T-helper 17 cell (primary cell): ENCODE measurements around the gene PRAMEF15. TPM values are rescaled to one million over a fixed set of nuclear protein-coding genes. Genes with fewer than 3 reads are reported as not detected.
"Not testable (repeated sequence)": the region's sequence is repeated elsewhere in the genome, so short reads cannot be mapped to it uniquely, and the experiment has no call there.

Experiments used
- ATAC-seq: fragments of 150-1000 bp; cut with Tn5 transposase; 2 replicates; pipeline ENCODE4 v1.10.0; 2021; ENCODE audit warnings: mild to moderate bottlenecking, moderate library complexity
- DNase-seq, 3 donors: peaks; one replicate each; pipeline versions ENCODE4 v3.0.0 to v3.0.0-alpha.2; 2020 to 2021
- H3K9me3 ChIP-seq: one replicate; pipeline ENCODE4 v1.7.0; 2013; ENCODE audit warnings: low read length, mild to moderate bottlenecking; ENCODE audit not compliant: control insufficient read depth, poor library complexity, severe bottlenecking
- H3K27ac Mint-ChIP-seq: one replicate; pipeline ENCODE4 v1.8.0; 2022; ENCODE audit warnings: mild to moderate bottlenecking, moderate library complexity, mixed read lengths
- H3K27me3 Mint-ChIP-seq: one replicate; pipeline ENCODE4 v1.8.0; 2022; ENCODE audit warnings: mixed read lengths
- H3K36me3 Mint-ChIP-seq: one replicate; pipeline ENCODE4 v1.8.0; 2022; ENCODE audit warnings: low read depth, mixed read lengths
- H3K4me1 Mint-ChIP-seq: one replicate; pipeline ENCODE4 v1.8.0; 2022; ENCODE audit warnings: mild to moderate bottlenecking, mixed read lengths
- H3K4me3 Mint-ChIP-seq: one replicate; pipeline ENCODE4 v1.8.0; 2022; ENCODE audit warnings: mild to moderate bottlenecking, moderate library complexity, mixed read lengths
- total RNA-seq, 4 donors: library from RNA in 2 of 4; stranded (reverse) in 2 of 4; gene quantifications; one replicate each; pipeline ENCODE4 v1.2.3 and lab custom pipeline; 2022 to 2026

The PRAMEF15 gene
- total RNA-seq, 2 donors from 2014 or later = not detected

GRCh38 chr1:13362364-13362763 is 47.0 kb downstream of the PRAMEF15 start:
- ATAC-seq, H3K27ac Mint-ChIP-seq, H3K4me3 Mint-ChIP-seq, H3K4me1 Mint-ChIP-seq, H3K27me3 Mint-ChIP-seq, DNase-seq, H3K9me3 ChIP-seq, H3K36me3 Mint-ChIP-seq: not testable (repeated sequence)

- not testable (repeated sequence) for H3K27ac Mint-ChIP-seq, H3K4me1 Mint-ChIP-seq, H3K36me3 Mint-ChIP-seq, H3K4me3 Mint-ChIP-seq, H3K9me3 ChIP-seq, ATAC-seq, H3K27me3 Mint-ChIP-seq, DNase-seq
Measured at GRCh38 chr1:13364928-13365327, 49.5 kb downstream of the PRAMEF15 start.

GRCh38 chr1:13366536-13366935 is 51.2 kb downstream of the PRAMEF15 start:
- not testable (repeated sequence) for DNase-seq, H3K9me3 ChIP-seq, H3K36me3 Mint-ChIP-seq, H3K4me3 Mint-ChIP-seq, H3K4me1 Mint-ChIP-seq, H3K27ac Mint-ChIP-seq, ATAC-seq
- H3K27me3 Mint-ChIP-seq = peaks cover 13% of the 10 kb centered on the region

- H3K27ac Mint-ChIP-seq, H3K4me3 Mint-ChIP-seq, ATAC-seq, H3K36me3 Mint-ChIP-seq, DNase-seq, H3K9me3 ChIP-seq, H3K4me1 Mint-ChIP-seq: not testable (repeated sequence)
- peaks cover 13% of the 10 kb centered on the region for H3K27me3 Mint-ChIP-seq
Measured at GRCh38 chr1:13368544-13368943, 53.2 kb downstream of the PRAMEF15 start.

Other genes with a start within 250 kb of the PRAMEF15 start
- gene PRAMEF25, start 244.8 kb upstream of the PRAMEF15 start, total RNA-seq = not detected
- gene HNRNPCL2, start 198.7 kb upstream of the PRAMEF15 start, total RNA-seq = not detected
- gene PRAMEF26, start 159.6 kb upstream of the PRAMEF15 start, total RNA-seq = not detected
- not detected for gene HNRNPCL4, start 149.9 kb upstream of the PRAMEF15 start, total RNA-seq
- gene PRAMEF9, start 143.7 kb upstream of the PRAMEF15 start, total RNA-seq = not detected
- not detected for gene PRAMEF13, start 114.2 kb upstream of the PRAMEF15 start, total RNA-seq
- not detected for gene PRAMEF18, start 89.4 kb upstream of the PRAMEF15 start, total RNA-seq
- not detected for gene PRAMEF5, start 61.4 kb upstream of the PRAMEF15 start, total RNA-seq
- not detected for gene PRAMEF8, start 30.4 kb upstream of the PRAMEF15 start, total RNA-seq
- not detected for gene PRAMEF33, start 12.0 kb upstream of the PRAMEF15 start, total RNA-seq
- not detected for gene PRAMEF14, start 31.6 kb downstream of the PRAMEF15 start, total RNA-seq
- not detected for gene PRAMEF19, start 56.4 kb downstream of the PRAMEF15 start, total RNA-seq
- gene PRAMEF17, start 74.1 kb downstream of the PRAMEF15 start, total RNA-seq = not detected
- not detected for gene PRAMEF20, start 94.9 kb downstream of the PRAMEF15 start, total RNA-seq
- gene LRRC38, start 198.4 kb downstream of the PRAMEF15 start, total RNA-seq = not detected